HG03469 (cell line): ENCODE measurements around the gene TRPM1.
"Not testable (repeated sequence)": the region's sequence is repeated elsewhere in the genome, so short reads cannot be mapped to it uniquely, and the experiment has no call there.

Source experiments
- ATAC-seq: cut with Tn5 transposase; IDR thresholded peaks from one replicate; pipeline ENCODE4 v1.9.1; 2021; ENCODE audit warnings: mild to moderate bottlenecking, moderate library complexity, moderate number of reproducible peaks; ENCODE audit not compliant: unreplicated experiment

Gene TRPM1

DNA sequence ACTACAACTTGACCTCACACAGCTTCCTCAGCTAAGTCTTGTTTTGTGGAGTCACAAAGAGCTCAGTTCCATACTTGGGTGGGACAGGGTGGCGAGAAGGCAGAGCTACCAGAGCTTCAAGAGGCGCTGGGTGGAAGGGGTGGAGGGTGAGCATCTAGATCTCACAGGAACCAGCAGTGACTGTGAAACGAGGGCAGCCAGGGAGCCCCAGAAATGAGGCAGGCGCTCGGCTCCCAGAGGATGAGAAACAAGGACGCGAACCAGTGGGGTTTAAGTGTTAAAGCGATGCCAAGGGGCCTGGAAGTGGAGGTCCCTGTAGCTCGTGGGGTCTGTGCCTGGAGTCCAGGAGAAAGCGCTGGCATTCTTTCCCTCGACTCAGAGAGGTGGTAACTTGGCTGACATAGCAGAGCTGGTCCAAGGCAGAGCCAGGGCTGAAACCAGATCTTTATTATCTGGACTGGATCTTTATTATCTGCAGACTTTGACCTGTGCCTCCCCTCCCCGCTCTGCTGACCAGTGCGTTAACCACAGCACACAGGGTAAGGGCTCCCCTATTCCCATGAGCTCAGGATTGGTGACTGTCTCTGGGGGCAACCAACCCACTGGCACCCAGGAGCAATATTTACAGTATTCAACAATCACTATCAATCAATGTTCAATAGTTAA is 26.2 kb upstream of the TRPM1 start:
- no peak for ATAC-seq

- no peak for ATAC-seq
Observed at GRCh38 chr15:31125061-31125460, 23.5 kb upstream of the TRPM1 start.

GRCh38 chr15:31116423-31117030 is 15.0 kb upstream of the TRPM1 start:
- no peak for ATAC-seq

- ATAC-seq: no peak
Observed at GRCh38 chr15:31111091-31111647, 9.6 kb upstream of the TRPM1 start.

GRCh38 chr15:31108836-31109235 is 7.3 kb upstream of the TRPM1 start:
- ATAC-seq: no peak

GRCh38 chr15:31106495-31107300 is 5.2 kb upstream of the TRPM1 start:
- ATAC-seq: no peak

DNA sequence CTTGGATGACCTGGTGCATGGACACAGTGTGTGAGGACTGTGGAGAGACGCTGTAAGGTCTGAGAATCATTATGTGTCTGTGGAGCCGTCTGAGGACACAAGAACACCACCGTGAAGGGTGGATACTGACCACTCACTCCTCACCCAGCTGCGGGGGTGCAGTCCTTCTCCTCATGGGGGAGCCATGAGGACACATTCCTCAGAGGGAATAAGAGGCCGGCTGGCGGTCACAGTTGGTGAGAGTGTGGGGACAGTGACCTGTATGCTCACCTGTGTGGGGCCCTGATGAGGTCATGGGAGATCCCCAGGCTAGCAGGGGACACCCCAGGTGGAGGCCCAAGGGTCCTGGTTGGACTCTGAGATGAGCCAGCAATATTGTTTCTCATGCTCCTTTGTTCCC is 2.5 kb upstream of the TRPM1 start:
- no peak for ATAC-seq

DNA sequence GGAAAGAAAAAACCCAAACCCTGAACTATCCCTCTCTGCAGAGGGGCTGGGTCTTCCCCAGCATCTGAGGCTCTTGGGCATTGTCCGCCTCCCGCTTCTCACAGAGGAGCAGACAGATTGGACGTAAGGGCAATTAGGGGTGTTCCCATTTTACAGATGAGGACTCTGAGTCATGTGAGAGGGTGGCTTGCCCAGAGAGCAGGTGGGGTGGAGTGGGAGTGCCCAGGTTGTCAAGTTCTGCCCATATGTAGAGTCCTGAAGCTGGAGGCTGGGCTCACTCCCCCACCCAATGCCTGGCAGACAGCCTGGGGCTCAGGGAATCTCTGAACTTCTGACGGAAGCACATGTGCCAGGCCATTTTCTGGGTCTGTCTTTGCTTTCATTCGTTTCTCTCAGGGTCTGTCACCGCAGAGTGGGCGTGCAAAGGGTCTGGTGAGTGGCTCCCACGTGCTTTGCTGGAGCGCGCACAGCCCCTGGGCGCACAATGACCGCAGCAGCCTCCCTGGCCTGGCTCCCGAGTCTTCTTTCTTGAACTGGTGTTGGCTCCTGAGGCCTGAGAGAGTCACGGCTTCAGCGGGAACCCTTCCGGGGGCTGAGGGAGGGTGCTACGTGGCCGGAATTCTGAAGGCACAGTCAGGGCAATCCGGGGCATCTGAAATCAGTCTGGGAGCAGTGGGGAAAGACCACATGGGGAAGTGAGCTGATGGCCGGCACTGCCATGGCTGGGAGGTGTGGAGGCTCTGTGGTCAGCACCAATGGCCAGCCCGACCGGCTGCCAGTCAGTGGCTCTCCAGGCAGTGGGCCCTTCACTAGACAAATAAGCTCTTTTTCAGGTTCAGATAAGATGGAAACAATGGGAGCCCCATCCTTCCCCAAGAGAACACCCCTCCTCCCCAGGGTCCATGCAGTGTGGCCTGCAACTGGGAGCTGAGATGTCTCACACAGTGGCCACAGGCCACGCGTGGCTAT is 1.1 kb upstream of the TRPM1 start:
- ATAC-seq: no peak

DNA sequence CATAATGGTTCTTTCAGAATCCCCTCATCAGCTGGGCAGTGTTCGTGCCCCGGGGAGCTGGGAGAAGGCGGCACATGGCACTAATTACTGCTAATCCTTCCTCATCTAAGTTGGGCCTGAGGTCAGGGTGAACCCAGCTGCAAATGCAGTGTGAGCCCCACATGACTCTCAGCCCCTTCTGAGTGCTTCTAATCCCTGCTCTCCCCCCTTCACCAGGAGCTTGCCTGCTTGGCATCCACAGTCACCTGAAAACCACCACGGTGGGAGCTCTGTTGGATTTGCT is 455 bp upstream of the TRPM1 start:
- no peak for ATAC-seq

GRCh38 chr15:31100738-31101137 is 787 bp downstream of the TRPM1 start:
- no peak for ATAC-seq

DNA sequence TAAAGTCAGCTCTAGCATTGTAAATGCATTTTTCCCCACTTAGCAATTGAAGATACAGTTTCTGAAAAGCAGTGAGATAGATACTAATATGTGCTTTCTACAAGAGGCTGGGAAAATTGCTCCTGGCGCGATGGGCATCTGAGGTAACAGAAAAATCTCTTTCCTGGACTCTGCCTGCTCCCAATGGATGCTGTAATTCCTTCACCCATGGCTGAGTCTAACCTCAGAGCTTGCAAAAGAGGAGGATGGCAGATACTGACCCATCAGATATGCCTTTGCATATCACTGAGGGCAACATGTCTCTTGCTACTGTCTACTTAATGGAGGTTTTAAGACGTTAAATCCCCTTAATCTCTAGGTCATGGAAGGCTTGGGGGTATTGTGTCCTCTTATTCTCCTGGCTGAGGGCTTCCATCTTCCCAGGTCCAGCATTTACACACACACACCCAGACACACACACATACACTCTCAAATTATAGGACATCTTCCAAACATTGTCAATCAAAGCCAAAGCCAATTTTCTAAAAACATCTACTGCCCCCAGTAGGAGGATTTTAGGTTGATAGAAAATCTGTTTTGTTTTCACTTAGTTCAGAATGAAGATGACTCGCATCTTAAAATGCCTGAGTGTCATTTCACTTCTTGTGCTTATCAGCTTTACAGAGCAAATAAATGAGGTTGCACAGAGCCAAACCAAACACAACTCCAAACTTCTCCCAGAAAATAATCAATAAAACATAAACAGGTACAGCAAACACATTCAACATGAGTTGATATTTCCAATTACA is 2.4 kb downstream of the TRPM1 start:
- no peak for ATAC-seq

DNA sequence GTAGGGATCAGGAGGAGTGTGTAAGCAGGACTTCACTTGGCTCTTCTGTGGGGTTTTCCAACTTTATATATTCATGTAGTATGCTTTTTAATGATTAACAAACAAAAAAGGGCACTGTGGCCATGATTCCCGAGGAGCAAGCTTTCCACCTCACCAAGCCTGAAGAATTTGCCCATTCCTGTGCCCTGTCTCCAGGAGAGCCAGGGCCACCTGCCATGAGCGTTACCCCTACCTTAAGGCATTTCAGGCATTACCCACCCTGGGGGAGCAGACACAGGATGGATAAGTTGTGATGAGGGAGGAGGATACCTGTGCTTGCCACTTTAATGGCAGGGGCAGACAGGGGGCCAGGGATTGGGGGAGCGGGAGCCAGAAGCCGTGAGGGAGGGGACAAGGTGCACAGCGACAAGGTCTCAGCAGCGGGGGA is 3.0 kb downstream of the TRPM1 start:
- no peak for ATAC-seq

DNA sequence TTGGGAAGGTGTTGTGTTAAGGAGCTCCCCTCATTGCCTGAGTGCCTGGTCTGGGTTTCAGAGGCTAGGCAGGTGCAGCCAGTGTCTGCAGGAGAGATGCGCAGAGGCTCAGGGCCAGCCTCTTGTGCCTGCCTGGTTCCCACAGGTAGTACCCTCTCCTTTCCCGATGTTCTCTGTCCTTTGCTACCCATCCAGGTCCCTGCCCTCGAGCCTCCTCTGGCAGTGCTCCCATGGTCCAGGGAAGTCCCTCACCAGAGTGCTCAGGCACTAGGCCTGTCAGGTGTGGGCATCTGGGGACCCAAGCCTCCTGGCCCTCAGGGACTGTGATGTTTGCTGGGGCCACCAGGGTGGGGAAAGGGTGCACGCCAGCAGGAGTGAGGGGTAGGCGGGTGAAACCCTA is 5.0 kb downstream of the TRPM1 start:
- no peak for ATAC-seq

DNA sequence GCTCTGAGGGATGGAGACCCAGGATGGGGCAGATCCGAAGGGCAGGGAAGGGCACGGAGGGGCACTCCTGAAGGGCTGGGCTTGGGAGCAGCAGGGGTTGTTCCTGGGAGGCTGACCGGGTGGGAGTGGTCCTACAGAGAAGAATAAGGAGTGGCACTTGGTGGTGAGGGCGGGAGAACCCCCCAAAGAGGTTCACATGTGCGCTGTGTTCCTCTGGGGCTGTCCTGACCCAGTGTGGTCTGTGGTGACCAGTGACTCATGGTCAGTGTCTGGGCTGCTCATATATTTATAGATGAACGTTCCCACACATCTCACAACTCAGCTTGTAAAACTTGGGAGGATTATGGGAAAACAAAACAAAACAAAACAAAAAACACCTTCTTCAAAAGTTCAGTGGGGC is 10.0 kb downstream of the TRPM1 start:
- no peak for ATAC-seq

DNA sequence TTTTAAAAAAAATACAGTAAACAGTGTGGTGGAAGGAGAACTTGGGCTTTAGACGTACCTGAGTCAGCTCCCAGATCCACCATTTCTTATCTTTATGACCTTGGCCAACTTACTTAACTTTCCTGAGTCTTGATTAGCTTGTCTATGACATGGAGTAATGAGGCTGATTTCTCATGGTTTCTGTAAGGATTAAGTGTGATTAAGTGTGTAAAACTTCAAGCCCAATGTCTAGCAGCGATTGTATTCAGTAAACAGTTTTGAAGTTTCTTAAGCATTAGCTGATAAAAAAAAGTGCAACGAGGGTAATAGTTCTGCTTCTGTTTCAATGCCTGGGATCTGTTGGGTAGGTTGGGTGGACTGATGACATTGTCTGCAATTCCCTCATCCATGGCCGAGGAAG is 10.8 kb downstream of the TRPM1 start:
- ATAC-seq: no peak

DNA sequence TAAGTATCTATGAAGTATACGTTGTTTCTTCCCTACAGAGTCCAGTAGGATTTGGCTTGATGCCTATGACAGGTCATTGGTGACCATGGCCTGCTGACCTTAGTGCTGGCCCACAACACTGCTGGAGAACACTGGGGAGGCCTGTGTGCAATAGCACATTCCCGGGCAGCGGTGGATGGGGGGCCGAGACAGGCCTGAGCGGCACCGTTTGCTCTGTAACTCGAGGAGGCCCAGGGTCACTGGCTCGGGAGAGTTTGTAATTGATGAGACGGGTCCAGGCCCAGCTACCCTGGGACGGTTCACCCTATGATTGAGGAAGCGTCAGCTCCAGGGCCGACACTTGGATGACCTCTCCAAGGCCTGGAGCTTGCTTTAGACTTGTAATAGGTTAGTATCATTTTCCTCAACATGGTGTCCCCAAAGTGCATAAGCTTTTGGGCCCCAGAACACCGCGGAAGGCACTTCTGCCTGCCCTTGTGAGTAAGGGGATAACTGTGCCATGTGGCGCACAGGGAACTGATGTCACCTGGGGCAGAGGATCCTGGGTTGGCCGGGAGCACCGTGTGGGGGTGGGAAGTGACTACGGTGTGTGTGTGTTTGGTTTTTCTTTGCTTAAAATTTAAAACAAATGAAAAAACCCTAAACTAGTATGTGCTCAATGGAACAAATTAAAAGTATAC is 12.0 kb downstream of the TRPM1 start:
- ATAC-seq: no peak

DNA sequence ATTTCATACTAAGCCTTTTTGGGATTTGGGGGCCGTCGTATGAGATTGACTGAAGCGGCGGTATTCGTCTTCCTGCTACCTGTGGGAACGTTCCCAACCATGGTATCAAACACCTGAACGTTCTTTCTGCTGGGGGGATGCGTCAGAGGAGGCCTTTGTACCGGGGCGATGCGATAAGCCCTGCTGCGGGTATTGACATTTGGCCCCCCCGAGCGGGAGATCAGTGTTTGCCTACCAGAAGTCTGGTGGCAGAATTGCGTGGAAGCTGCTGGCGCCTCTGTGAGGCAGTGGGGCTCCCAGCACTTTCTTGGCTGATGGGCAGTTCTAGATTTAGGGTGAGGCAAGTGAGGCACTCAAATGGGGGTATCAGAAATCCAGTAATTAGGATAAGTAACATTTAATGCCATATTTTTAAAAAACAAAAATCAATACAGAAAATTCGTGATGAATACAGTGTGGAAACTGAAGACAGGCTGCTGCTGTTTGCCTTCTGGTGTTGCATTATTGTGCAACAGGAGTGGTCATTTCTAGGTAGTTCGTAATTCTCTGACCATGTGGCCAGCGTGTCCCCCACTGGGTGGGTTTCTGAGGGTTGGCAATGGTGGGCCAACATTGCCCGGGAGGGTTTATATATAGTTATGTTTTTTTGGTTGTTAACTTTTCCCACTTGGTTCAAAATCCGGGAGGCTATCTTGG is 12.7 kb downstream of the TRPM1 start:
- ATAC-seq: no peak

DNA sequence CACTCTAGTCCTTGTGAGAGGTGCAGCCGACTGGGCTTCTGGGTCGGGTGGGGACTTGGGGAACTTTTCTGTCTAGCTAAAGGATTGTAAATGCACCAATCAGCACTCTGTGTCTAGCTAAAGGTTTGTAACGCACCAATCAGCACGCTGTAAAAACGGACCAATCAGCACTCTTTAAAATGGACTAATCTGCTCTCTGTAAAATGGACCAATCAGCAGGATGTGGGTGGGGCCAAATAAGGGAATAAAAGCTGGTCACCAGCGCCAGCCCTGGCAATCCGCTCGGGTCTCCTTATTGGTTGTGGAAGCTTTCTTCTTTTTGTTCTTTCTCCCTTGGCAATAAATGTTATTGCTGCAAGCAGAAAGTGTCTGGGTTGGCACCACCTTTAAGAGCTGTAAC is 13.5 kb downstream of the TRPM1 start:
- not testable (repeated sequence) for ATAC-seq

- ATAC-seq: no peak
Observed at GRCh38 chr15:31086344-31086743, 15.2 kb downstream of the TRPM1 start.
